SH-SY5Y (cell line): ENCODE data around the gene AP4E1.

Source experiments
- GATA2 ChIP-seq: IDR thresholded peaks from 2 replicates; pipeline ENCODE4 v1.6.1; 2011; ENCODE audit warnings: mild to moderate bottlenecking, low read depth, low read length
- GATA3 ChIP-seq: IDR thresholded peaks from 2 replicates; pipeline ENCODE4 v1.6.1; 2011; ENCODE audit warnings: low read depth, mild to moderate bottlenecking, low read length, moderate library complexity

AP4E1 gene

GRCh38 chr15:50911621-50912020 is 3.1 kb downstream of the AP4E1 start:
- no peak for TF ChIP-seq GATA2
- no peak for TF ChIP-seq GATA3

GRCh38 chr15:50916400-50916799 is 7.9 kb downstream of the AP4E1 start:
- no peak for TF ChIP-seq GATA3

- TF ChIP-seq GATA3 = no peak
- no peak for TF ChIP-seq GATA2
Measured at GRCh38 chr15:50925281-50925680, 16.8 kb downstream of the AP4E1 start.

- TF ChIP-seq GATA2 (no peak), GATA3 (no peak)
Measured at GRCh38 chr15:50929062-50929461, 20.6 kb downstream of the AP4E1 start.

GRCh38 chr15:50930792-50931191 is 22.3 kb downstream of the AP4E1 start:
- TF ChIP-seq GATA2 = no peak
- TF ChIP-seq GATA3 = no peak

- TF ChIP-seq GATA2 (no peak), GATA3 (no peak)
Measured at GRCh38 chr15:50933341-50933740, 24.9 kb downstream of the AP4E1 start.

- TF ChIP-seq GATA3 (no peak), GATA2 (no peak)
Measured at GRCh38 chr15:50938525-50938924, 30.0 kb downstream of the AP4E1 start.

- TF ChIP-seq GATA3 (no peak), GATA2 (no peak)
Measured at GRCh38 chr15:50939911-50940310, 31.4 kb downstream of the AP4E1 start.

GRCh38 chr15:50940506-50940905 is 32.0 kb downstream of the AP4E1 start:
- TF ChIP-seq GATA2 (no peak), GATA3 (no peak)

- no peak for TF ChIP-seq GATA3
- TF ChIP-seq GATA2 = no peak
Measured at GRCh38 chr15:50943638-50944037, 35.2 kb downstream of the AP4E1 start.

GRCh38 chr15:50944672-50945071 is 36.2 kb downstream of the AP4E1 start:
- TF ChIP-seq GATA2 (no peak), GATA3 (no peak)

- no peak for TF ChIP-seq GATA3
- no peak for TF ChIP-seq GATA2
Measured at GRCh38 chr15:50945725-50946124, 37.2 kb downstream of the AP4E1 start.

GRCh38 chr15:50953302-50953701 is 44.8 kb downstream of the AP4E1 start:
- no peak for TF ChIP-seq GATA2
- TF ChIP-seq GATA3 = no peak

- TF ChIP-seq GATA2 (no peak), GATA3 (no peak)
Measured at GRCh38 chr15:50959717-50960116, 51.2 kb downstream of the AP4E1 start.

GRCh38 chr15:50964075-50964474 is 55.6 kb downstream of the AP4E1 start:
- TF ChIP-seq GATA2 = no peak
- TF ChIP-seq GATA3 = no peak

- TF ChIP-seq GATA3 = no peak
- TF ChIP-seq GATA2 = no peak
Measured at GRCh38 chr15:50968353-50968752, 59.9 kb downstream of the AP4E1 start.
